WTC11 (cell line): ENCODE data around the gene STK32C. TPM values are rescaled to one million over a fixed set of nuclear protein-coding genes. Genes with fewer than 3 reads are reported as not detected.

Experiments used
- ATAC-seq: fragments of 200-7000 bp; cut with Tn5 transposase; 2 replicates; pipeline ENCODE4 v1.10.0; 2021; ENCODE audit warnings: mild to moderate bottlenecking, moderate library complexity
- CTCF ChIA-PET: fragments of 300-600 bp; sonication (Branson Sonifier 250); formaldehyde crosslinking; loops from one replicate; lab custom pipeline; 2021; ENCODE audit warnings: antibody characterized with exemption; lab: Charles Lee
- POLR2A ChIA-PET: fragments of 350-600 bp; sonication (Branson Sonifier 250); formaldehyde crosslinking; loops from one replicate; lab custom pipeline; 2021; ENCODE audit warnings: antibody characterized with exemption; lab: Charles Lee
- DNase-seq: peaks from one replicate; pipeline ENCODE4 v3.0.0; 2021; ENCODE audit warnings: low spot score
- H3K27ac Mint-ChIP-seq: 2 replicates; pipeline ENCODE4 v1.8.0; 2021; ENCODE audit warnings: mixed read lengths
- H3K27me3 Mint-ChIP-seq: 2 replicates; pipeline ENCODE4 v1.8.0; 2021; ENCODE audit warnings: low read depth, mild to moderate bottlenecking, moderate library complexity, mixed read lengths
- H3K36me3 Mint-ChIP-seq: 2 replicates; pipeline ENCODE4 v1.8.0; 2021; ENCODE audit warnings: mixed read lengths
- H3K4me1 Mint-ChIP-seq: 2 replicates; pipeline ENCODE4 v1.8.0; 2022; ENCODE audit warnings: mixed read lengths
- H3K4me3 Mint-ChIP-seq: 2 replicates; pipeline ENCODE4 v1.8.0; 2021; ENCODE audit warnings: mild to moderate bottlenecking, moderate library complexity, mixed read lengths
- H3K9me3 Mint-ChIP-seq: 2 replicates; pipeline ENCODE4 v1.8.0; 2021; ENCODE audit warnings: mixed read lengths
- ELF4 ChIP-seq: sonication (generic); formaldehyde crosslinking; IDR thresholded peaks from 2 replicates; pipeline ENCODE4 v1.8.1; 2022; ENCODE audit warnings: low read depth, mild to moderate bottlenecking, moderate library complexity, missing genetic modification reagents
- FOXJ3 ChIP-seq: sonication (generic); formaldehyde crosslinking; IDR thresholded peaks from 2 replicates; pipeline ENCODE4 v1.9.0; 2021; ENCODE audit warnings: missing genetic modification reagents, mild to moderate bottlenecking, borderline replicate concordance
- FOXP1 ChIP-seq: sonication (generic); formaldehyde crosslinking; IDR thresholded peaks from 2 replicates; pipeline ENCODE4 v1.8.0; 2022; ENCODE audit warnings: missing genetic modification reagents, mild to moderate bottlenecking, moderate library complexity, borderline replicate concordance
- IRF2 ChIP-seq: sonication (generic); formaldehyde crosslinking; IDR thresholded peaks from 2 replicates; pipeline ENCODE4 v1.8.0; 2022; ENCODE audit warnings: low read depth, missing genetic modification reagents, borderline replicate concordance
- MYBL2 ChIP-seq: sonication (generic); formaldehyde crosslinking; IDR thresholded peaks from 2 replicates; pipeline ENCODE4 v1.8.1; 2023; ENCODE audit warnings: mild to moderate bottlenecking, moderate library complexity, missing genetic modification reagents
- NFE2L1 ChIP-seq: sonication (generic); formaldehyde crosslinking; IDR thresholded peaks from 2 replicates; pipeline ENCODE4 v1.8.1; 2023; ENCODE audit warnings: missing genetic modification reagents
- PRRX2 ChIP-seq: fragments of 250-450 bp; sonication (Bioruptor Pico); IDR thresholded peaks from 2 replicates; pipeline ENCODE4 v1.8.0; 2021; ENCODE audit warnings: mild to moderate bottlenecking
- RORB ChIP-seq: fragments of 250-450 bp; sonication (Bioruptor Pico); IDR thresholded peaks from 2 replicates; pipeline ENCODE4 v1.9.0; 2021; ENCODE audit warnings: mild to moderate bottlenecking
- SOX15 ChIP-seq: fragments of 250-450 bp; sonication (Bioruptor Pico); IDR thresholded peaks from 2 replicates; pipeline ENCODE4 v1.9.0; 2021; ENCODE audit warnings: mild to moderate bottlenecking
- TCF7 ChIP-seq: sonication (generic); formaldehyde crosslinking; IDR thresholded peaks from 2 replicates; pipeline ENCODE4 v1.8.0; 2022; ENCODE audit warnings: mild to moderate bottlenecking, low read depth, missing genetic modification reagents, moderate library complexity
- ZNF138 ChIP-seq: sonication (generic); formaldehyde crosslinking; conservative IDR thresholded peaks from 2 replicates; pipeline ENCODE4 v1.8.1; 2022; ENCODE audit warnings: mild to moderate bottlenecking, moderate library complexity, missing genetic modification reagents
- ZNF263 ChIP-seq: sonication (generic); formaldehyde crosslinking; IDR thresholded peaks from 2 replicates; pipeline ENCODE4 v1.8.1; 2022; ENCODE audit warnings: low read depth, mild to moderate bottlenecking, moderate library complexity, missing genetic modification reagents
- total RNA-seq: library from RNA; stranded (reverse); gene quantifications from 3 replicates; pipeline ENCODE4 v1.2.3, GENCODE V29; 2021
- TF ChIP-seq, protein P1 (sequence below): fragments of 250-450 bp; sonication (Bioruptor Pico); conservative IDR thresholded peaks from 2 replicates; pipeline ENCODE4 v1.9.0; 2021; ENCODE audit warnings: mild to moderate bottlenecking
- TF ChIP-seq, protein P2 (sequence below): sonication (generic); formaldehyde crosslinking; IDR thresholded peaks from 2 replicates; pipeline ENCODE4 v1.8.1; 2022; ENCODE audit warnings: mild to moderate bottlenecking, moderate library complexity, missing genetic modification reagents
- TF ChIP-seq, protein P3 (sequence below): sonication (generic); formaldehyde crosslinking; IDR thresholded peaks from 2 replicates; pipeline ENCODE4 v1.8.1; 2023; ENCODE audit warnings: mild to moderate bottlenecking, missing genetic modification reagents
- TF ChIP-seq, protein P4 (sequence below): sonication (generic); formaldehyde crosslinking; IDR thresholded peaks from 2 replicates; pipeline ENCODE4 v1.8.1; 2023; ENCODE audit warnings: mild to moderate bottlenecking, missing genetic modification reagents
- TF ChIP-seq, protein P5 (sequence below): sonication (generic); formaldehyde crosslinking; conservative IDR thresholded peaks from 2 replicates; pipeline ENCODE4 v1.8.1; 2022; ENCODE audit warnings: mild to moderate bottlenecking, missing genetic modification reagents
- TF ChIP-seq, protein P6 (sequence below): sonication (generic); formaldehyde crosslinking; conservative IDR thresholded peaks from 2 replicates; pipeline ENCODE4 v1.8.1; 2023; ENCODE audit warnings: mild to moderate bottlenecking, low read depth, missing genetic modification reagents, moderate library complexity
- TF ChIP-seq, protein P7 (sequence below): sonication (generic); formaldehyde crosslinking; IDR thresholded peaks from 2 replicates; pipeline ENCODE4 v1.8.1; 2023; ENCODE audit warnings: mild to moderate bottlenecking, missing genetic modification reagents, moderate library complexity

Gene STK32C
- total RNA-seq, 1 experiment from 2014 or later = 20.7 TPM

DNA sequence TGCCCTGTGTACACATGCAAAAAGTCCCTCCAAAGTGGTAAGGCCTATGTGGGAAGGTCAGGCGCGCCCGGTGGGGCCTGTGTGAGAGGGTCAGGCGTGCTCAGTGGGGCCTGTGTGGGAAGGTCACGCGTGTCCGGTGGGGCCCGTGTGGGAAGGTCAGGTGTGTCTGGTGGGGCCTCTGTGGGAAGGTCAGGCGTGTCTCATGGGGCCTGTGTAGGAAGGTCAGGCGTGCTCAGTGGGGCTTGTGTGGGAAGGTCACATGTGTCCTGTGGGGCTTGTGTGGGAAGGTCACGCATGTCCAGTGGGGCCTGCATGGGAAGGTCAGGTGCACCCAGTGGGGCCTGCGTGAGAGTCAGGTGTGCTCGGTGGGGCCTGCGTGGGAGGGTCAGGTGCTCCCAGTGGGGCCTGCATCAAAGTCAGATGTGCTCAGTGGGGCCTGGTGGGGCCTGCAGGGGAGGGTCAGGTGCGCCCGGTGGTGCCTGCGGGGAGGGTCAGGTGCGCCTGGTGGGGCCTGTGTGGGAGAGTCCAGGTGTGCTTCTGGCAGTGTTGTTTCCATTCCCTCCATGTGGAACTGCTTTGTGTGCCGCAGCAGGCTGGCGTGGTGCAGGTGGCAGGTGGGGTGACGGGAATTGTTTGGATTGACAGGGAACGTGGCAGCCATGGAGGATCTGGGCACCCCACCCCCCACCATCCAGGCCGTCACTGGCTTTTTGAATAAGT, 39.6 kb upstream of the STK32C start (continued):
- TF ChIP-seq PRRX2 (CRISPR knock-in tag) (no peak), ZNF263 (no peak)
- TF ChIP-seq, protein P1, sequence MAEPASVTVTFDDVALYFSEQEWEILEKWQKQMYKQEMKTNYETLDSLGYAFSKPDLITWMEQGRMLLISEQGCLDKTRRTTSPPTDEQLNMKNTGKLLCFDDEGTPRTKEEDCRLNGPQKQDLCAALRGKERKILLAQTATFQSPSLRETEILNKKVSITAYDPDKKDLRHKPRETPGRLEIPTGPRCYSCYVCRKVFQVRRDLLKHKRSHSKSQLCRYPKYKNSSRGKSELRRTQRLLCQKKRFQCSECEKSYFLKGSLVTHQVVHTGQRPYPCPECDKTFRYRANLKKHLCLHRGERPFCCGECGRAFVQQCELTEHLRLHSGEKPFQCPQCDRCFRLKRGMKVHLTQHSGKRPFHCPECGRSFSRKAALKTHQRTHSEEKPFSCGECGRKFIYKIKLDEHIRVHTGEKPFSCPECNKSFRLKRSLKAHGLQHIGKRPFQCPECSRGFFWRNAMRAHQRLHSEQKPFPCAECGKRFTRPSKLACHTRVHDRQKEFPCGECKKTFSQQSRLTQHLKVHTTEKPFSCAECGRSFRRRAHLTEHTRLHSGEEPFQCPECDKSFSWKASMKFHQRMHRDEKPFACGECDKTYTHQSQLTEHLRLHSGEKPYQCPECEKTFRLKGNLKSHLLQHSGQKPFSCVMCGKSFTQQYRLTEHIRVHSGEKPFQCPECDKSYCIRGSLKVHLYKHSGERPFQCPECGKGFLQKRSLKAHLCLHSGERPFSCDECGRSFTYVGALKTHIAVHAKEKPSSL (CRISPR knock-in tag) = no peak
- TF ChIP-seq, protein P2, sequence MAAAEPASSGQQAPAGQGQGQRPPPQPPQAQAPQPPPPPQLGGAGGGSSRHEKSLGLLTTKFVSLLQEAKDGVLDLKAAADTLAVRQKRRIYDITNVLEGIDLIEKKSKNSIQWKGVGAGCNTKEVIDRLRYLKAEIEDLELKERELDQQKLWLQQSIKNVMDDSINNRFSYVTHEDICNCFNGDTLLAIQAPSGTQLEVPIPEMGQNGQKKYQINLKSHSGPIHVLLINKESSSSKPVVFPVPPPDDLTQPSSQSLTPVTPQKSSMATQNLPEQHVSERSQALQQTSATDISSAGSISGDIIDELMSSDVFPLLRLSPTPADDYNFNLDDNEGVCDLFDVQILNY = no peak
- TF ChIP-seq, all 79 proteins: peak for 0

DNA sequence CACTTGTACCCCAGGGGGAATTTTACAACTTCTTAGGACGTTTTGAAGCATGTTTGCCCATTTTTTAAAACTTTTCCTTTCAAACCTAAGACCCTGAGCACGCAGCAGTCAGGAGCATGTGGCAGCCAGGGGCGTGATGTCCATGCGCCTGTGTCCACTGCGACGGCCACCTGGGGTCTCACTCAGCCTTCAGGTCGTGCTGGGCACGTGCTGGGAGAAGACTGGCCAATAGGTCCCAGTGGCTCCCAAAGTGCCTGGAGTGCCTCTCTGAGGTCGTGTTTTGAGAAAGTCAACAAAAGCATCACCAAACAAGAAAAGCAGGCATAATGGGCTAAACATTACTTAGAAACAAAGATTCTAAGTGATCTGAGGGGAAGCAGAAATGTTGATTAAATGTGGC, 39.1 kb upstream of the STK32C start:
- H3K27me3 Mint-ChIP-seq = peaks cover 7% of the 10 kb centered on the region

More for the DNA sequence above, 39.1 kb upstream of the STK32C start:
- Mint-ChIP-seq H3K36me3 (no peaks in the 10 kb centered on the region), H3K4me1 (no peaks in the 10 kb centered on the region), H3K9me3 (no peaks in the 10 kb centered on the region), H3K27ac (peak overlapping the region; percentile 71; the same call in 1 of the 2 replicates), H3K4me3 (no peak overlapping the region)
- DNase-seq (no peak), ATAC-seq (no peak)
- POLR2A ChIA-PET = no interaction called here
- TF ChIP-seq ELF4 = no peak
- TF ChIP-seq, protein P3, sequence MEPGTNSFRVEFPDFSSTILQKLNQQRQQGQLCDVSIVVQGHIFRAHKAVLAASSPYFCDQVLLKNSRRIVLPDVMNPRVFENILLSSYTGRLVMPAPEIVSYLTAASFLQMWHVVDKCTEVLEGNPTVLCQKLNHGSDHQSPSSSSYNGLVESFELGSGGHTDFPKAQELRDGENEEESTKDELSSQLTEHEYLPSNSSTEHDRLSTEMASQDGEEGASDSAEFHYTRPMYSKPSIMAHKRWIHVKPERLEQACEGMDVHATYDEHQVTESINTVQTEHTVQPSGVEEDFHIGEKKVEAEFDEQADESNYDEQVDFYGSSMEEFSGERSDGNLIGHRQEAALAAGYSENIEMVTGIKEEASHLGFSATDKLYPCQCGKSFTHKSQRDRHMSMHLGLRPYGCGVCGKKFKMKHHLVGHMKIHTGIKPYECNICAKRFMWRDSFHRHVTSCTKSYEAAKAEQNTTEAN (CRISPR knock-in tag) = no peak
- no peak for TF ChIP-seq TCF7
- no peak for TF ChIP-seq SOX15 (CRISPR knock-in tag)
- no peak for TF ChIP-seq FOXJ3
- no peak for TF ChIP-seq MYBL2
- TF ChIP-seq, protein P4, sequence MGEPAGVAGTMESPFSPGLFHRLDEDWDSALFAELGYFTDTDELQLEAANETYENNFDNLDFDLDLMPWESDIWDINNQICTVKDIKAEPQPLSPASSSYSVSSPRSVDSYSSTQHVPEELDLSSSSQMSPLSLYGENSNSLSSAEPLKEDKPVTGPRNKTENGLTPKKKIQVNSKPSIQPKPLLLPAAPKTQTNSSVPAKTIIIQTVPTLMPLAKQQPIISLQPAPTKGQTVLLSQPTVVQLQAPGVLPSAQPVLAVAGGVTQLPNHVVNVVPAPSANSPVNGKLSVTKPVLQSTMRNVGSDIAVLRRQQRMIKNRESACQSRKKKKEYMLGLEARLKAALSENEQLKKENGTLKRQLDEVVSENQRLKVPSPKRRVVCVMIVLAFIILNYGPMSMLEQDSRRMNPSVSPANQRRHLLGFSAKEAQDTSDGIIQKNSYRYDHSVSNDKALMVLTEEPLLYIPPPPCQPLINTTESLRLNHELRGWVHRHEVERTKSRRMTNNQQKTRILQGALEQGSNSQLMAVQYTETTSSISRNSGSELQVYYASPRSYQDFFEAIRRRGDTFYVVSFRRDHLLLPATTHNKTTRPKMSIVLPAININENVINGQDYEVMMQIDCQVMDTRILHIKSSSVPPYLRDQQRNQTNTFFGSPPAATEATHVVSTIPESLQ = no peak
- TF ChIP-seq, protein P5, sequence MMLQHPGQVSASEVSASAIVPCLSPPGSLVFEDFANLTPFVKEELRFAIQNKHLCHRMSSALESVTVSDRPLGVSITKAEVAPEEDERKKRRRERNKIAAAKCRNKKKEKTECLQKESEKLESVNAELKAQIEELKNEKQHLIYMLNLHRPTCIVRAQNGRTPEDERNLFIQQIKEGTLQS (CRISPR knock-in tag) = no peak
- TF ChIP-seq FOXP1 (CRISPR knock-in tag) = no peak
- TF ChIP-seq, protein P6, sequence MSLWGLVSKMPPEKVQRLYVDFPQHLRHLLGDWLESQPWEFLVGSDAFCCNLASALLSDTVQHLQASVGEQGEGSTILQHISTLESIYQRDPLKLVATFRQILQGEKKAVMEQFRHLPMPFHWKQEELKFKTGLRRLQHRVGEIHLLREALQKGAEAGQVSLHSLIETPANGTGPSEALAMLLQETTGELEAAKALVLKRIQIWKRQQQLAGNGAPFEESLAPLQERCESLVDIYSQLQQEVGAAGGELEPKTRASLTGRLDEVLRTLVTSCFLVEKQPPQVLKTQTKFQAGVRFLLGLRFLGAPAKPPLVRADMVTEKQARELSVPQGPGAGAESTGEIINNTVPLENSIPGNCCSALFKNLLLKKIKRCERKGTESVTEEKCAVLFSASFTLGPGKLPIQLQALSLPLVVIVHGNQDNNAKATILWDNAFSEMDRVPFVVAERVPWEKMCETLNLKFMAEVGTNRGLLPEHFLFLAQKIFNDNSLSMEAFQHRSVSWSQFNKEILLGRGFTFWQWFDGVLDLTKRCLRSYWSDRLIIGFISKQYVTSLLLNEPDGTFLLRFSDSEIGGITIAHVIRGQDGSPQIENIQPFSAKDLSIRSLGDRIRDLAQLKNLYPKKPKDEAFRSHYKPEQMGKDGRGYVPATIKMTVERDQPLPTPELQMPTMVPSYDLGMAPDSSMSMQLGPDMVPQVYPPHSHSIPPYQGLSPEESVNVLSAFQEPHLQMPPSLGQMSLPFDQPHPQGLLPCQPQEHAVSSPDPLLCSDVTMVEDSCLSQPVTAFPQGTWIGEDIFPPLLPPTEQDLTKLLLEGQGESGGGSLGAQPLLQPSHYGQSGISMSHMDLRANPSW (CRISPR knock-in tag) = no peak
- no peak for TF ChIP-seq RORB (CRISPR knock-in tag)
- TF ChIP-seq ZNF138 (CRISPR knock-in tag) = no peak
- TF ChIP-seq IRF2 (CRISPR knock-in tag) = no peak
- no peak for TF ChIP-seq NFE2L1 (CRISPR knock-in tag)
- TF ChIP-seq, protein P7, sequence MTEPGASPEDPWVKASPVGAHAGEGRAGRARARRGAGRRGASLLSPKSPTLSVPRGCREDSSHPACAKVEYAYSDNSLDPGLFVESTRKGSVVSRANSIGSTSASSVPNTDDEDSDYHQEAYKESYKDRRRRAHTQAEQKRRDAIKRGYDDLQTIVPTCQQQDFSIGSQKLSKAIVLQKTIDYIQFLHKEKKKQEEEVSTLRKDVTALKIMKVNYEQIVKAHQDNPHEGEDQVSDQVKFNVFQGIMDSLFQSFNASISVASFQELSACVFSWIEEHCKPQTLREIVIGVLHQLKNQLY (CRISPR knock-in tag) = no peak
- CTCF ChIA-PET = no interaction called here
